22Rv1 (cell line): ENCODE data around the gene IFT20.

Experiments
- H3K27ac ChIP-seq: fragments of 450-650 bp; 2 replicates; pipeline ENCODE4 v1.5.1; 2017
- ZFX ChIP-seq: fragments of 450-650 bp; IDR thresholded peaks from 2 replicates; pipeline ENCODE4 v1.6.1; 2017; ENCODE audit warnings: antibody characterized with exemption, borderline replicate concordance
- TF ChIP-seq, protein P1 (sequence below): fragments of 450-650 bp; IDR thresholded peaks from 2 replicates; pipeline ENCODE4 v1.5.1; 2017; ENCODE audit warnings: mild to moderate bottlenecking

The IFT20 gene

GRCh38 chr17:28372203-28372944 is 37.1 kb upstream of the IFT20 start:
- 0 out of 2 replicates have a peak, but pooled peaks have one; percentile 57 for TF ChIP-seq ZFX
- TF ChIP-seq, protein P1, sequence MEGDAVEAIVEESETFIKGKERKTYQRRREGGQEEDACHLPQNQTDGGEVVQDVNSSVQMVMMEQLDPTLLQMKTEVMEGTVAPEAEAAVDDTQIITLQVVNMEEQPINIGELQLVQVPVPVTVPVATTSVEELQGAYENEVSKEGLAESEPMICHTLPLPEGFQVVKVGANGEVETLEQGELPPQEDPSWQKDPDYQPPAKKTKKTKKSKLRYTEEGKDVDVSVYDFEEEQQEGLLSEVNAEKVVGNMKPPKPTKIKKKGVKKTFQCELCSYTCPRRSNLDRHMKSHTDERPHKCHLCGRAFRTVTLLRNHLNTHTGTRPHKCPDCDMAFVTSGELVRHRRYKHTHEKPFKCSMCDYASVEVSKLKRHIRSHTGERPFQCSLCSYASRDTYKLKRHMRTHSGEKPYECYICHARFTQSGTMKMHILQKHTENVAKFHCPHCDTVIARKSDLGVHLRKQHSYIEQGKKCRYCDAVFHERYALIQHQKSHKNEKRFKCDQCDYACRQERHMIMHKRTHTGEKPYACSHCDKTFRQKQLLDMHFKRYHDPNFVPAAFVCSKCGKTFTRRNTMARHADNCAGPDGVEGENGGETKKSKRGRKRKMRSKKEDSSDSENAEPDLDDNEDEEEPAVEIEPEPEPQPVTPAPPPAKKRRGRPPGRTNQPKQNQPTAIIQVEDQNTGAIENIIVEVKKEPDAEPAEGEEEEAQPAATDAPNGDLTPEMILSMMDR = peak; percentile 7; the same call in 1 of the 2 replicates
- peak overlapping the region; percentile 86 for H3K27ac ChIP-seq

DNA sequence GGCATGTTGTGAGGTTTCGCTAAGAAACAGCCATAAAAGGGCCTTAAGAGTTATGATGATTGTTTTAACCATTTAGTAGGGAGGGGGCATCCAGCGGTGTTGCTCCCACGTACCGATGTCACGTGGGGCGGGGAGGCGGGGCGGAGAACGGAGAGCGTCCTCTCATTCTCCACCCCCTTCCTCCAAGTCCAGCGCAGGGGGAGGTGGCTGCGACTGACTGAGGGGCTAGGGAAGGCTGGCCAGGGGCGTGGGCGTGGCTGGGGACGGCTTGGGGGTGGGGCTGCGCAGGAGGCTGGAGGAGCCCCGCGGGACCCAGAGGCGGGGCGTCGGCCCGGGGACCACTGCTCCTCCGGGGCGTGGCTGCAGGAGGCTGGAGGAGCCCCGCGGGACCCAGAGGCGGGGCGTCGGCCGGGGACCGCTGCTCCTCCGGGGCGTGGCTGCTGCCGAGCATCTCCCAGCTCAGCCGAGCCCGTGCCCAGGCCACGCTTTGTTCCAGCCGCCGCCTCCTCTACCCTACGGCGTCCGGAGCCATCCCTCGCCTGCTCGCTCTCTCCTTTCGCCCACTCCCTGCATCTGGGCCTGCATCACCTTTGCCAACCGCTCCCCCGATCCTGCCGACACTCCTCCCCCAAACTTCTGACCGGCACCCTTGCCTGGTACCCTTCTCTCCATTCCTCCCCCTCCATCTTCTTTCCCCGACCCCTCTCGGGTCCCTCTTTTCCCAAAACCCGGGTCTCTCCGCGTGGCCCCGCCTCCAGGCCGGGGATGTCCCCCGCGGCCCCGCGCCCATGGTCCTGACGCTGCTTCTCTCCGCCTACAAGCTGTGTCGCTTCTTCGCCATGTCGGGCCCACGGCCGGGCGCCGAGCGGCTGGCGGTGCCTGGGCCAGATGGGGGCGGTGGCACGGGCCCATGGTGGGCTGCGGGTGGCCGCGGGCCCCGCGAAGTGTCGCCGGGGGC is 36.3 kb upstream of the IFT20 start, which contains the start of gene SARM1:
TSS of gene SARM1 (plus strand) at position 450 of the 958 bp plus-strand sequence. CDS start at position 789, 339 bp downstream.
- H3K27ac ChIP-seq = peak within 1 kb of the TSS; percentile 86
- TF ChIP-seq, protein P1 = no peak
- TF ChIP-seq ZFX = no peak

DNA sequence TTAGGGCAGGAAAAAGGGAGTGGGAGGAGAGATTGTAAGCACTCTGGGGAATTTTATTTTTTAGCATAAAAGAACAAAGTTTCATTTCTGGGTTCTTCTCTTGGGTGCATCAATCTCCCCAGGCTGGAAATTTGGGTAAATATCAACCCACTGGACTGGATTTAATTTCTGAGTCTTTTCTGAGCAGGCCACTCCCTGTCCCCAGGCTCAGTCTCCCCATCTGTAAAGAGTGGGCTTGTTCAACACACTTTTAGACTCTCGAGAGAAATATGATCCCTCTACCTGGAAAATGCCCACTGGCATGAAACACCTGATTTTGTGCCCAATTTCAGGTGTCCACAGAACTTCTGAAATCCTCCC is 35.5 kb upstream of the IFT20 start:
- no peak for TF ChIP-seq ZFX
- TF ChIP-seq, protein P1 = no peak
- H3K27ac ChIP-seq = peak overlapping the region; percentile 86

GRCh38 chr17:28370035-28370743 is 34.9 kb upstream of the IFT20 start, which contains the start of gene VTN:
Gene VTN, minus strand, starts transcription at chr17:28370307. Its CDS starts 104 bp downstream, at chr17:28370203.
- H3K27ac ChIP-seq = peak within 1 kb of the TSS; percentile 86
- TF ChIP-seq, protein P1 = no peak
- TF ChIP-seq ZFX = no peak

DNA sequence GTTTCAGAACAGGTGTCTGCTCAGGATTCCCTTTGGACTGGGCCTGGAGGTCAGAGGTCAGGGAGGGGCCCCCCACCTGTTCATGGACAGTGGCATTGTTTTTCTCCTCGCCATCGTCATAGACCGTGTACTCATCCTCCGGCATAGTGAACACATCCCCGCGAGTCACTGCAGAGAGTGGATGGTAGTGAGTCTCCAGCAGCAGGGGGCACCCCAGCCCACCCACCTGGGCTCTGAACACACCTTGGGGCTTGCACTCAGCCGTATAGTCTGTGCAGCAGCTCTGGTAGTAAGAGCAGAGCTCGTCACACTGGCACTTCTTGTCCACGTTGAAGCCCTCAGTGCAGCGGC is 34.4 kb upstream of the IFT20 start:
- no peak for TF ChIP-seq ZFX
- TF ChIP-seq, protein P1 = no peak
- peak overlapping the region; percentile 86 for H3K27ac ChIP-seq

DNA sequence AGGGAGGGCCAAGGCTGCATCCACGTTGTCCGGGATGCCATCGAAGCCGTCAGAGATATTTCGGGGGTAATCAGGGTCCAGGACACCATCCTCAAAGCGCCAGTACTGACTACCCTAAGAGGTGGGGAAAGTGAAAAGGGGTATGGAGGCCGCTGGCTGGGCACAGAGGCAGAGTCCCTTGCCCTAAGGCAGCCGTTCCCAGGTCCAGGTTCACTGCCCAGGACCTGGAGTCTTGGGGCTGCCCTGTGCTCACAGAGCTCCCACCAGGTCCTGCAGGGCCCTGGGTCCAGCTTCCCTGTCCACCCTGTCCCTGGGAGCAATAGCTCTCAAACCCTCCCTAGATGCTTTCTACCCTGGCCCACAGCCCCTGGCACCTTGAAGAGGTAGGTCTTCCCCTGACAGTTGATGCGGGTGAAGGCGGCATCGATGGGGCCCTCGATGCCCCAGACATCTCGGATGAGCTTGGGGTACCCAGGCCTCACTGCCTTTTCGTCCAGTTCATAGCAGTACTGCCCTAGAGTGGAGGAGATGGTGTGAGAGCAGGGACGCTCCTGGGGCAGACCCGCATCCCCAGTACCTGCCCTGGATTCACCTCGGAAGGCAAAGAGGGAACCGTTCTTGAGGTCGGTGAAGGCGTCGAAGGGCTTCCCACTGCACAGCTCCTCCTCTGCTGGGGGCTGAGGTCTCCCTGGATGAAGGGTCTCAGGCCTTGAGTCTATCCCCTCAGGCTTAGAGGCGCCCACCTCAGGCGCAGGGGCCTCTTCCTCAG is 33.8 kb upstream of the IFT20 start:
- peak overlapping the region; percentile 86 for H3K27ac ChIP-seq
- TF ChIP-seq ZFX = no peak
- TF ChIP-seq, protein P1 = no peak
